HEK293 (cell line): Measurements from ENCODE around the gene SCAMP2.

Experiments
- AEBP2 ChIP-seq: fragments of 450-650 bp; formaldehyde crosslinking; IDR thresholded peaks from 2 replicates; pipeline ENCODE4 v1.5.1; 2016; ENCODE audit warnings: missing biosample characterization, missing genetic modification characterization, borderline replicate concordance
- GLIS1 ChIP-seq: fragments of 450-650 bp; formaldehyde crosslinking; IDR thresholded peaks from 2 replicates; pipeline ENCODE4 v1.5.1; 2016; ENCODE audit warnings: missing biosample characterization, missing genetic modification characterization
- INSM2 ChIP-seq: fragments of 450-650 bp; formaldehyde crosslinking; IDR thresholded peaks from 2 replicates; pipeline ENCODE4 v1.5.1; 2016; ENCODE audit warnings: missing biosample characterization, missing genetic modification characterization
- KLF10 ChIP-seq: fragments of 450-650 bp; IDR thresholded peaks from 2 replicates; pipeline ENCODE4 v1.5.1; 2018; ENCODE audit warnings: missing biosample characterization, mild to moderate bottlenecking, missing genetic modification characterization
- REPIN1 ChIP-seq: fragments of 450-650 bp; formaldehyde crosslinking; IDR thresholded peaks from 2 replicates; pipeline ENCODE4 v1.5.1; 2017; ENCODE audit warnings: missing biosample characterization, missing genetic modification characterization, low read depth
- SALL2 ChIP-seq: fragments of 450-650 bp; formaldehyde crosslinking; IDR thresholded peaks from 2 replicates; pipeline ENCODE4 v1.5.0; 2017; ENCODE audit warnings: missing biosample characterization, mild to moderate bottlenecking, missing genetic modification characterization, borderline replicate concordance
- TSHZ1 ChIP-seq: fragments of 450-650 bp; formaldehyde crosslinking; IDR thresholded peaks from 2 replicates; pipeline ENCODE4 v1.5.1; 2016; ENCODE audit warnings: missing biosample characterization, missing genetic modification characterization, borderline replicate concordance
- ZBTB26 ChIP-seq: fragments of 450-650 bp; formaldehyde crosslinking; optimal IDR thresholded peaks from 2 replicates; pipeline ENCODE3; 2016; ENCODE audit warnings: missing biosample characterization, mild to moderate bottlenecking, missing genetic modification characterization
- ZBTB44 ChIP-seq: fragments of 450-650 bp; IDR thresholded peaks from 2 replicates; pipeline ENCODE4 v1.5.1; 2018; ENCODE audit warnings: missing biosample characterization, mild to moderate bottlenecking, missing genetic modification characterization
- ZBTB6 ChIP-seq: fragments of 450-650 bp; formaldehyde crosslinking; IDR thresholded peaks from 2 replicates; pipeline ENCODE4 v1.5.1; 2017; ENCODE audit warnings: missing biosample characterization, missing genetic modification characterization
- ZFP69B ChIP-seq: fragments of 450-650 bp; formaldehyde crosslinking; IDR thresholded peaks from 2 replicates; pipeline ENCODE4 v1.5.1; 2016; ENCODE audit warnings: missing biosample characterization, missing genetic modification characterization
- ZNF114 ChIP-seq: fragments of 450-650 bp; formaldehyde crosslinking; IDR thresholded peaks from 2 replicates; pipeline ENCODE4 v1.5.0; 2017; ENCODE audit warnings: missing biosample characterization, missing genetic modification characterization
- ZNF146 ChIP-seq: fragments of 450-650 bp; formaldehyde crosslinking; IDR thresholded peaks from 2 replicates; pipeline ENCODE4 v1.5.1; 2016; ENCODE audit warnings: missing biosample characterization, missing genetic modification characterization
- ZNF19 ChIP-seq: fragments of 450-650 bp; formaldehyde crosslinking; IDR thresholded peaks from 2 replicates; pipeline ENCODE4; 2016; ENCODE audit warnings: missing biosample characterization, missing genetic modification characterization, low read depth
- ZNF24 ChIP-seq: fragments of 450-650 bp; formaldehyde crosslinking; IDR thresholded peaks from 2 replicates; pipeline ENCODE4 v1.5.1; 2016; ENCODE audit warnings: missing biosample characterization, missing genetic modification characterization
- ZNF248 ChIP-seq: fragments of 450-650 bp; formaldehyde crosslinking; IDR thresholded peaks from 2 replicates; pipeline ENCODE4 v1.5.1; 2017; ENCODE audit warnings: missing biosample characterization, missing genetic modification characterization
- ZNF311 ChIP-seq: fragments of 450-650 bp; formaldehyde crosslinking; IDR thresholded peaks from 2 replicates; pipeline ENCODE4 v1.5.1; 2017; ENCODE audit warnings: missing biosample characterization, missing genetic modification characterization, borderline replicate concordance
- ZNF501 ChIP-seq: fragments of 450-650 bp; formaldehyde crosslinking; IDR thresholded peaks from 2 replicates; pipeline ENCODE4 v1.5.1; 2016; ENCODE audit warnings: missing biosample characterization, missing genetic modification characterization
- ZNF549 ChIP-seq: fragments of 450-650 bp; IDR thresholded peaks from 2 replicates; pipeline ENCODE4 v1.5.1; 2018; ENCODE audit warnings: missing biosample characterization, missing genetic modification characterization, mild to moderate bottlenecking, inconsistent platforms, moderate library complexity
- ZNF555 ChIP-seq: fragments of 450-650 bp; formaldehyde crosslinking; conservative IDR thresholded peaks from 2 replicates; pipeline ENCODE4 v1.5.1; 2017; ENCODE audit warnings: missing biosample characterization, mild to moderate bottlenecking, missing genetic modification characterization, inconsistent platforms
- ZNF558 ChIP-seq: fragments of 450-650 bp; formaldehyde crosslinking; IDR thresholded peaks from 2 replicates; pipeline ENCODE4 v1.5.1; 2016; ENCODE audit warnings: missing biosample characterization, missing genetic modification characterization
- ZNF560 ChIP-seq: fragments of 450-650 bp; formaldehyde crosslinking; IDR thresholded peaks from 2 replicates; pipeline ENCODE4 v1.5.1; 2017; ENCODE audit warnings: missing biosample characterization, missing genetic modification characterization, borderline replicate concordance
- ZNF639 ChIP-seq: fragments of 450-650 bp; formaldehyde crosslinking; IDR thresholded peaks from 2 replicates; pipeline ENCODE4 v1.5.1; 2016; ENCODE audit warnings: missing biosample characterization, missing genetic modification characterization
- ZNF791 ChIP-seq: fragments of 450-650 bp; formaldehyde crosslinking; IDR thresholded peaks from 2 replicates; pipeline ENCODE4 v1.5.1; 2016; ENCODE audit warnings: missing biosample characterization, missing genetic modification characterization
- ZSCAN4 ChIP-seq: fragments of 450-650 bp; formaldehyde crosslinking; IDR thresholded peaks from 2 replicates; pipeline ENCODE4 v1.5.1; 2017; ENCODE audit warnings: missing biosample characterization, missing genetic modification characterization

The SCAMP2 gene

GRCh38 chr15:74816624-74817369 is 56.4 kb downstream of the SCAMP2 start (continued):
- TF ChIP-seq ZBTB6 (tag by site-specific recombination) (no peak), ZNF24 (tag by site-specific recombination) (peak; percentile 64; the same call in 1 of the 2 replicates), ZBTB26 (tag by site-specific recombination) (peak; percentile 2), ZNF501 (tag by site-specific recombination) (no peak), REPIN1 (tag by site-specific recombination) (no peak), ZBTB44 (peak; percentile 73), ZNF549 (tag by site-specific recombination) (no peak), ZSCAN4 (tag by site-specific recombination) (no peak), ZNF146 (tag by site-specific recombination) (no peak), GLIS1 (tag by site-specific recombination) (peak; percentile 85), ZNF560 (tag by site-specific recombination) (no peak), ZFP69B (tag by site-specific recombination) (peak; percentile 81), ZNF558 (tag by site-specific recombination) (0 out of 2 replicates have a peak, but pooled peaks have one; percentile 24), INSM2 (tag by site-specific recombination) (0 out of 2 replicates have a peak, but pooled peaks have one; percentile 22), ZNF248 (no peak), ZNF311 (tag by site-specific recombination) (no peak), ZNF639 (peak; percentile 25; the same call in 1 of the 2 replicates), ZNF19 (tag by site-specific recombination) (no peak), SALL2 (tag by site-specific recombination) (no peak), ZNF791 (tag by site-specific recombination) (no peak), KLF10 (tag by site-specific recombination) (no peak), ZNF555 (tag by site-specific recombination) (no peak), TSHZ1 (tag by site-specific recombination) (peak; percentile 5; the same call in 1 of the 2 replicates), AEBP2 (tag by site-specific recombination) (no peak), ZNF114 (tag by site-specific recombination) (no peak)
